Measurements from ENCODE around the gene RECK.

The RECK gene

DNA sequence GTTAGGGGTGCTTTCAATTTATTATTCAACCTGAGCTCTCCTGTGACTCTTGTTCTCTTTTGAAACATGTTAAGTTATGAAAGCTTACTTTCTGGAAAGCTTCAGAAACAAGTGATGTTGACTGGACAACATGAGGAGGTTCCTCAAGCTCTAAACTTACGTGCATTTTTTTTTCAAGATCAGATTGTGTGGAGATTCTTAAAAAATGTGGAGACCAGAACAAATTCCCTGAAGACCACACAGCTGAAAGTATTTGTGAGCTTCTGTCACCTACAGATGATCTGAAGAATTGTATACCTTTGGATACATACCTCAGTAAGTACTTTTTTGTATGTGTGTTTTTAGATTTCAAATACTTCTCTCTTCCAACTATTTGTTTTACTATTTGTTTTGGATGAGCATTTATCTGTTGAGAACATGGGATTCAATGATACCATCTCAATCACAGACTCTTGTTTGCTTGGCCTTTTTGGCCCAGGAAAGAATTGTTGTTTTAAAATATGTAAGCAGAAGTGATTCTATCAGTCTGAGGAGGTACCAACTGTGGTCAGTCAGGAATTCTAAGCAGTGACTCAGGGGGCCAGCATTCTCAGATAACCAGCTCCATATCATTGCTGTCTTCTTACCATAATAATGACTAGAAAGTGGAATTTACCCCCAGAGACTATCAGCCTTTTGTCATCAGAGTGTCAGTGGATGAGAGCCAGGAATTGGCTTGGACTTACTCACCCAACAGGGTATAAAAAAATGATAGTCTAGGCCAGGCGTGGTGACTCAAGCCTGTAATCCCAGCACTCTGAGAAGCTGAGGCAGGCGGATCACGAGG, 65.4 kb downstream of the RECK start:
- H3K4me3 ChIP-seq (ENCODE audit: low read depth in 1 of 2, low read length in 2 of 2) = no peak overlapping the region
- H3K36me3 ChIP-seq (ENCODE audit: control insufficient read depth in 1 of 2, insufficient read depth in 2 of 2, low read length in 2 of 2) = no peaks in the 10 kb centered on the region
- no peak overlapping the region for H3K27ac ChIP-seq (ENCODE audit: low read depth, low read length)
- no peak overlapping the region for H3K9ac ChIP-seq (ENCODE audit: low read depth in 1 of 2, low read length in 2 of 2)
- no peaks in the 10 kb centered on the region for H3K4me1 ChIP-seq (ENCODE audit: control insufficient read depth in 1 of 2, insufficient read depth in 2 of 2, low read length in 2 of 2)
- H3K27me3 ChIP-seq (ENCODE audit: control insufficient read depth in 1 of 2, insufficient read depth in 2 of 2, low read length in 2 of 2) = no peaks in the 10 kb centered on the region
- no peaks in the 10 kb centered on the region for H3K9me3 ChIP-seq (ENCODE audit: control insufficient read depth in 1 of 2, low read length in 2 of 2)

DNA sequence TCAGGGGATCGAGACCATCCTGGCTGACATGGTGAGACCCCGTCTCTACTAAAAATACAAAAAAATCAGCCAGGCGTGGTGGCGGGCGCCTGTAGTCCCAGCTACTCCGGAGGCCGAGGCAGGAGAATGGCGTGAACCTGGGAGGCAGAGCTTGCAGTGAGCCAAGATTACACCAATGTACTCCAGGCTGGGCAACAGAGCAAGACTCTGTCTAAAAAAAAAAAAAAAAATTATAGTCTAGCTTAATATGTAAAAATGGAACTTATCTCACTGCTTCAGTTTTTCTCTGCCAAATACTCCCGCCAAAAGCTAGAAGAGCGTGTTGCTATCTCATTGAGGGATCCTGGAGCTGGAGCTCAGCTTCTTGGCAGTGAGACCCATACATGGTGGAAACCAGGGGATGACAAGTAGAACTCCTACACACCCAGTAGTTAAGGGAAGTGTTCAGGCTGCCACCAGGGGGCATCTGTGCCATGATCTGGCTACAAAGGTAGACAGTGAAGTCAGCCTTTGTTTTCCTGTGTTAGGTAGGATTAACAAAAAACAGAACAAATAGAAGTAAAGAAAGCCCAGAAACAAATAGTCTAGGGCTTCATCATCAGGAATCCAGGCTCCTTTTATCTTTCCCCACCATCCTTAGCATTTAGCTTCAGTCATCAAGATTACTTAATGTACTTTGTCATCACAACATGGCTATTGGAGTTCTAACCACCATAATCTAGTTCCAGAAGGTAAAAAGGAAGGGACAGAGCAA, 66.2 kb downstream of the RECK start:
- Histone ChIP-seq H3K27ac (ENCODE audit: low read depth, low read length) (no peak overlapping the region), H3K27me3 (ENCODE audit: control insufficient read depth in 1 of 2, insufficient read depth in 2 of 2, low read length in 2 of 2) (no peaks in the 10 kb centered on the region)

DNA sequence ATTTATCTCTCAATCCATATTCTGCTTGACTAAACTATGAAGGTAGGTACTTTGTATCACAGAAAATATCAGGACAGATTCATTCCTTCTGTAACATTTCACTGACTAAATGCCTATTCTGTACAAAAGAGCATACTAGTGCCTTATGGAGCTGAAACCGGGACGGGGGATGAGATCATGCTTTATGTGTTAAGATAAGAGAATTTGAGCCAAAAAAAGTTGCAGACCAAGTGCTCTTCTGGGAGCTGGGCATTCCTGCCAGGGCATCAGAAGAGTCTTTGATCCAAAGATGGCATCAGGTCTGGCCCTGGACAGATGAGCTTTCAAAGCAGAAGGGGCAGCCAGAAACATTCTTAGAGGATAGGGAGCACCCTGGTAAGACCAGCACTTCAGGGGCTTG, 72.4 kb downstream of the RECK start:
- Histone ChIP-seq H3K9me3 (ENCODE audit: control insufficient read depth in 1 of 2, low read length in 2 of 2) (no peaks in the 10 kb centered on the region), H3K27me3 (ENCODE audit: control insufficient read depth in 1 of 2, insufficient read depth in 2 of 2, low read length in 2 of 2) (no peaks in the 10 kb centered on the region), H3K27ac (ENCODE audit: low read depth, low read length) (no peak overlapping the region), H3K4me3 (ENCODE audit: low read depth in 1 of 2, low read length in 2 of 2) (no peak overlapping the region), H3K36me3 (ENCODE audit: control insufficient read depth in 1 of 2, insufficient read depth in 2 of 2, low read length in 2 of 2) (no peaks in the 10 kb centered on the region), H3K4me1 (ENCODE audit: control insufficient read depth in 1 of 2, insufficient read depth in 2 of 2, low read length in 2 of 2) (no peaks in the 10 kb centered on the region), H3K9ac (ENCODE audit: low read depth in 1 of 2, low read length in 2 of 2) (no peak overlapping the region)

More for the DNA sequence above, 66.2 kb downstream of the RECK start:
- Histone ChIP-seq H3K9ac (ENCODE audit: low read depth in 1 of 2, low read length in 2 of 2) (no peak overlapping the region), H3K36me3 (ENCODE audit: control insufficient read depth in 1 of 2, insufficient read depth in 2 of 2, low read length in 2 of 2) (no peaks in the 10 kb centered on the region), H3K9me3 (ENCODE audit: control insufficient read depth in 1 of 2, low read length in 2 of 2) (no peaks in the 10 kb centered on the region), H3K4me1 (ENCODE audit: control insufficient read depth in 1 of 2, insufficient read depth in 2 of 2, low read length in 2 of 2) (no peaks in the 10 kb centered on the region), H3K4me3 (ENCODE audit: low read depth in 1 of 2, low read length in 2 of 2) (no peak overlapping the region)

DNA sequence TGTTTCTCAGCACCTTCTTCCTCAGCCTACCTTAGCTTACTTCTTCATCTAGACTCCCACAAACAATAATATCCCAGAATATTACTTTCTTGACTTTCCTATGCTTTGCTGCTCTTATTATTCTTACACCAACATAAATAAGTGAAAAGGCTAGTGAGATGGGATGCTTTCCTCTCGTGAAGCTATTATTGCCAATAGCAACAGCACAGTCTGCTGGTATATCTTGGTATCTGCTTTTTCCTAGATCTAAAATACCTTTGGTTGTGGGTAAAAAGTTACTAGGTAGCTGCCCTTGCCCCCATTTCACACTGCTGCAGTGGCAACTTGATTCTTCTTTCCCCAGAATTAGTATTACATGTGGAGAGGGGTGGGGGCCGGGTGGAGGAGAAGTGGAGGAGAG, 73.7 kb downstream of the RECK start:
- H3K9me3 ChIP-seq (ENCODE audit: control insufficient read depth in 1 of 2, low read length in 2 of 2) = no peaks in the 10 kb centered on the region
- no peaks in the 10 kb centered on the region for H3K27me3 ChIP-seq (ENCODE audit: control insufficient read depth in 1 of 2, insufficient read depth in 2 of 2, low read length in 2 of 2)
- no peak overlapping the region for H3K9ac ChIP-seq (ENCODE audit: low read depth in 1 of 2, low read length in 2 of 2)
- H3K27ac ChIP-seq (ENCODE audit: low read depth, low read length) = no peak overlapping the region
- H3K4me3 ChIP-seq (ENCODE audit: low read depth in 1 of 2, low read length in 2 of 2) = no peak overlapping the region
- H3K36me3 ChIP-seq (ENCODE audit: control insufficient read depth in 1 of 2, insufficient read depth in 2 of 2, low read length in 2 of 2) = no peaks in the 10 kb centered on the region
- no peaks in the 10 kb centered on the region for H3K4me1 ChIP-seq (ENCODE audit: control insufficient read depth in 1 of 2, insufficient read depth in 2 of 2, low read length in 2 of 2)

DNA sequence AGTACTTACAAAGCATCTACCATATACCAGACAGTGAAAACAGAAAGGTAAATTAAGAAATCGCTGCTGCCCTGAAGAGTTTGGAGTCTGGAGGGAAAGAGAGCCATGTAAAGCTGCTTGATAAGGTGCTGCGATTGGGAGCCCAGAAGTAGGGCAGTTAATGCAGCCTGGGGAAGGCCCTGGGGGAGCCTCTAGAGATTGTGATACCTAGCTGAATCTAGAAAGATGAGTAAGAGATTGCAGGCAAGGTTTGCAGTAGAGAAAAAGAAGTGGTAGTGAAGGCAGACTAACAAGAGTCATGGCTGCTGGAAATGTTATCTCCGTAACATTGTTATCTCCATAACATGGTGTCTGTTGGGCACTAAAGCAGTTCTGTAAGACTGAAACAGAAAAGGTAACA, 75.8 kb downstream of the RECK start:
- Histone ChIP-seq H3K4me3 (ENCODE audit: low read depth in 1 of 2, low read length in 2 of 2) (no peak overlapping the region), H3K36me3 (ENCODE audit: control insufficient read depth in 1 of 2, insufficient read depth in 2 of 2, low read length in 2 of 2) (no peaks in the 10 kb centered on the region), H3K27me3 (ENCODE audit: control insufficient read depth in 1 of 2, insufficient read depth in 2 of 2, low read length in 2 of 2) (no peaks in the 10 kb centered on the region), H3K9ac (ENCODE audit: low read depth in 1 of 2, low read length in 2 of 2) (no peak overlapping the region), H3K4me1 (ENCODE audit: control insufficient read depth in 1 of 2, insufficient read depth in 2 of 2, low read length in 2 of 2) (no peaks in the 10 kb centered on the region), H3K27ac (ENCODE audit: low read depth, low read length) (no peak overlapping the region), H3K9me3 (ENCODE audit: control insufficient read depth in 1 of 2, low read length in 2 of 2) (no peaks in the 10 kb centered on the region)

DNA sequence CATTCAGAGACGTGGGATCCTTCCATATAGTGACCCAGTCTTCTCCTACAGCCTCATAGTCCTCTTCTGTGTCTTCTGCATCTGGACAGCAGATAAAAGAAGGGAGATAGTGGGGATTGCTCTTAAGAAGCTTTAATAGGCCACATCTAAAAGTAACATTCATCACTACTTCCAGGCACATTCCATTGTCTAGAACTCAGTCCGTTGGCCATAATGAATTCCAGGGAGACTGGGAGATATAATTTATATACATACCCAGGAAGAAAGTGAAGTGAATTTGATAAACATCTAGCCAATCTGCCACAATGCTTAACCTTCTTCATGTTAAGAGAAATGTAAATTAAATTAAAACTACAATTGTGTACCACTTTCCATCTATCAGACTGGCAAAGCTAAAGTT, 77.3 kb downstream of the RECK start:
- Histone ChIP-seq H3K27ac (ENCODE audit: low read depth, low read length) (no peak overlapping the region), H3K9me3 (ENCODE audit: control insufficient read depth in 1 of 2, low read length in 2 of 2) (no peaks in the 10 kb centered on the region), H3K4me3 (ENCODE audit: low read depth in 1 of 2, low read length in 2 of 2) (no peak overlapping the region), H3K4me1 (ENCODE audit: control insufficient read depth in 1 of 2, insufficient read depth in 2 of 2, low read length in 2 of 2) (no peaks in the 10 kb centered on the region), H3K9ac (ENCODE audit: low read depth in 1 of 2, low read length in 2 of 2) (no peak overlapping the region), H3K36me3 (ENCODE audit: control insufficient read depth in 1 of 2, insufficient read depth in 2 of 2, low read length in 2 of 2) (no peaks in the 10 kb centered on the region), H3K27me3 (ENCODE audit: control insufficient read depth in 1 of 2, insufficient read depth in 2 of 2, low read length in 2 of 2) (no peaks in the 10 kb centered on the region)

DNA sequence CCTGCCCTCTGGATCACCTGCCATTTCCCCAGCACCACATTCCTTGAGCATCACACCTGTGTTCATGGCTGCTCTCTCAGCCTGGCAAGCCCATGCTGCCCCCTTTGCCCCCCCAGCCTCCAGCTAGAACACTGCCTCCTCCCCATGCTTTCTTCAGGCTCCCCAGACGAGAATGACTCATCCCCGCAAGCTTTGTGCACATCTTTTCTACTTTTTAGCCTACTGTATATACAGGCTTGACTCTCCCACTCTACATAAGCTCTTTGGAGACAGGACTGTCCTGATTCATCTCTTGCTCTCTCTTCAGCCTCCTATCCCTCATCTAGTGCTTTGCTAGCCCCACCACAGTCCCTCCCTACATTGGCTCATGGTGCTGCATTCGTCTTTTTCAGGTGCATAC, 79.9 kb downstream of the RECK start:
- H3K27ac ChIP-seq (ENCODE audit: low read depth, low read length) = no peak overlapping the region
- no peaks in the 10 kb centered on the region for H3K4me1 ChIP-seq (ENCODE audit: control insufficient read depth in 1 of 2, insufficient read depth in 2 of 2, low read length in 2 of 2)
- no peaks in the 10 kb centered on the region for H3K9me3 ChIP-seq (ENCODE audit: control insufficient read depth in 1 of 2, low read length in 2 of 2)
- H3K4me3 ChIP-seq (ENCODE audit: low read depth in 1 of 2, low read length in 2 of 2) = no peak overlapping the region
- H3K9ac ChIP-seq (ENCODE audit: low read depth in 1 of 2, low read length in 2 of 2) = no peak overlapping the region
- no peaks in the 10 kb centered on the region for H3K27me3 ChIP-seq (ENCODE audit: control insufficient read depth in 1 of 2, insufficient read depth in 2 of 2, low read length in 2 of 2)
- peaks cover 0 to 2% of the 10 kb centered on the region in 2 donors for H3K36me3 ChIP-seq (ENCODE audit: control insufficient read depth in 1 of 2, insufficient read depth in 2 of 2, low read length in 2 of 2)

DNA sequence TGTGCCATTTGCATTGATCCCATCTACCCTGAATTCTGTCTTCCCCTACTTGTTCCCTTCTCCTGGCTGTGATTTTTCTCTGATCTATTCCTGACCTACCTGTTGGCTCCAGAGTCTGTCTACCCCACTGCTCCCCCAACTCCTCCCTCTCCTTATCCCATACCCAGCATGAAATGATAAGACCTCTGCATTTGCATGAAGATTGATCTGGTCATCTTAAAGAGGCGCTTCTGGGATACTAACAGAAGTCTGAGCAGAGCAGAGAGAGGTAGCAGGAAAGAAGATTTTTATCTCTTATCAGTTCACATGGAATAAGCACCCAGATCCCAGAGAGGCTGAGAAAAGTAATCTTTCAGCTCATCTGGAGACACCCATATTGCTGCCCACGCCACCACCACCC, 81.5 kb downstream of the RECK start:
- no peak overlapping the region for H3K27ac ChIP-seq (ENCODE audit: low read depth, low read length)
- H3K36me3 ChIP-seq (ENCODE audit: control insufficient read depth in 1 of 2, insufficient read depth in 2 of 2, low read length in 2 of 2) = peaks cover 0 to 8% of the 10 kb centered on the region in 2 donors
- H3K4me3 ChIP-seq (ENCODE audit: low read depth in 1 of 2, low read length in 2 of 2) = no peak overlapping the region
- no peaks in the 10 kb centered on the region for H3K27me3 ChIP-seq (ENCODE audit: control insufficient read depth in 1 of 2, insufficient read depth in 2 of 2, low read length in 2 of 2)
- no peak overlapping the region for H3K9ac ChIP-seq (ENCODE audit: low read depth in 1 of 2, low read length in 2 of 2)
- no peaks in the 10 kb centered on the region for H3K4me1 ChIP-seq (ENCODE audit: control insufficient read depth in 1 of 2, insufficient read depth in 2 of 2, low read length in 2 of 2)
- H3K9me3 ChIP-seq (ENCODE audit: control insufficient read depth in 1 of 2, low read length in 2 of 2) = no peaks in the 10 kb centered on the region

DNA sequence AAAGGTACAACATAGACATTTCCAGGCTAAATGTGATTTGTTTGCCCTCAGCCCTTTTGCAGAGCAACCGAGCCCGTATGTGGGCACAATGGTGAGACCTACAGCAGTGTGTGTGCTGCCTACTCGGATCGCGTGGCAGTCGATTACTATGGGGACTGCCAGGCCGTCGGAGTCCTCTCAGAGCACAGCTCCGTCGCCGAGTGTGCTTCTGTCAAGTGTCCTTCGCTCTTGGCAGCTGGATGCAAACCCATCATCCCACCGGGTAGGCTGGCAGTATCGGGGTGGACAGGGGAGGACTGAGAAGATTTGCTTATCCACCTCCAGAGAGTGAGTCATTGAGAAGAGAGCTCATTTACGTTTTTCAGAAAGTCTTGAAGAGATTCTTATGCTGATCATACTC, 82.0 kb downstream of the RECK start:
- Histone ChIP-seq H3K9ac (ENCODE audit: low read depth in 1 of 2, low read length in 2 of 2) (no peak overlapping the region), H3K36me3 (ENCODE audit: control insufficient read depth in 1 of 2, insufficient read depth in 2 of 2, low read length in 2 of 2) (peaks cover 0 to 8% of the 10 kb centered on the region in 2 donors), H3K27me3 (ENCODE audit: control insufficient read depth in 1 of 2, insufficient read depth in 2 of 2, low read length in 2 of 2) (no peaks in the 10 kb centered on the region), H3K27ac (ENCODE audit: low read depth, low read length) (no peak overlapping the region), H3K4me1 (ENCODE audit: control insufficient read depth in 1 of 2, insufficient read depth in 2 of 2, low read length in 2 of 2) (no peaks in the 10 kb centered on the region), H3K4me3 (ENCODE audit: low read depth in 1 of 2, low read length in 2 of 2) (no peak overlapping the region), H3K9me3 (ENCODE audit: control insufficient read depth in 1 of 2, low read length in 2 of 2) (no peaks in the 10 kb centered on the region)

DNA sequence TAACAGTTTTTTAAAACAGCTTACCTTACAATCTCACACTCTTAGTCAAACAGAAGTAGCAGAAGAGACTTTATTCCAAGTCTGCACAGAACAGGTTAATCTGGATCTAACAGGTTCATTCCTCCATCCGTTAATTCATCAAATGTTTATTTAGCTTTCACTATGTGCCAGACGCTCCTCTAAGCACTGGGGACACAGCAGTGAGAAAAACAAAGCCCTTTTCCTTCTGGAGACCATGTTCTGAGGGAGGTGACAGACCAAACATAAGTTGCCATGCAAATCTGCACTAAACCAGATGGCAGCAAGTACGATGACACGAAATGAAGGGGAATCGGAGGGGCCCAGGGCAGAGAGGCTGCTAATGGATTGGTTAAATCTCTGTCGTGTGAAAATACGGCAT, 82.8 kb downstream of the RECK start:
- H3K4me1 ChIP-seq (ENCODE audit: control insufficient read depth in 1 of 2, insufficient read depth in 2 of 2, low read length in 2 of 2) = no peaks in the 10 kb centered on the region
- peaks cover 0 to 8% of the 10 kb centered on the region in 2 donors for H3K36me3 ChIP-seq (ENCODE audit: control insufficient read depth in 1 of 2, insufficient read depth in 2 of 2, low read length in 2 of 2)
- H3K27me3 ChIP-seq (ENCODE audit: control insufficient read depth in 1 of 2, insufficient read depth in 2 of 2, low read length in 2 of 2) = no peaks in the 10 kb centered on the region
- H3K4me3 ChIP-seq (ENCODE audit: low read depth in 1 of 2, low read length in 2 of 2) = no peak overlapping the region
- no peak overlapping the region for H3K9ac ChIP-seq (ENCODE audit: low read depth in 1 of 2, low read length in 2 of 2)
- no peaks in the 10 kb centered on the region for H3K9me3 ChIP-seq (ENCODE audit: control insufficient read depth in 1 of 2, low read length in 2 of 2)
- H3K27ac ChIP-seq (ENCODE audit: low read depth, low read length) = no peak overlapping the region

Data from duodenal mucosa (tissue), 2 donors.